LNCaP clone FGC (cell line): ENCODE data around the gene GOLGA7B.

Experiments used
- DNase-seq: peaks from one replicate; pipeline ENCODE4 v3.0.0-alpha.2; 2011; ENCODE audit warnings: low read depth
- H3K4me3 ChIP-seq: 2 replicates; pipeline ENCODE4 v1.5.1; 2011; ENCODE audit warnings: mild to moderate bottlenecking, low read depth, low read length, control low read depth
- TF ChIP-seq, protein P1 (sequence below): IDR thresholded peaks from 2 replicates; pipeline ENCODE4 v1.5.1; 2012; ENCODE audit warnings: mild to moderate bottlenecking; ENCODE audit not compliant: control insufficient read depth, insufficient read depth; ENCODE audit errors: extremely low read depth

Gene GOLGA7B

DNA sequence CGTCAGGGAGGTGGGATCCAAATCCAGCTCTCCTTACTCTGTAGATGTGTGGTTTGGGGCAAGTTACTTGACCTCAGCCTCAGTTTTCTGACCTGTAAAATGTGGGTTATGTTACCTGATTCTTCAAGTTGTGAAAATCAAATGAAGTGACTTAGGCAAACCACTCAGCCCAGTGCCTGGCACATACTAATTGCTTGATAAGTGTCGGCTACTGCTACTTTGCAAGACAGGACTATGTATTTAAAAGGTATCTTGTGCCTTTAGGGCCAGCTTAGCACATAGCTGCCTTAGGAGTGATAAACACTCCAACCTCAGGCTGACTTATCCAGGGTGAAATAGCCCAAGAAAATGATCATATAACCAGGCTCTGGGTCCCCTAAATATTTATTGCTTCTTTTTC lies 42.9 kb downstream of the GOLGA7B start:
- TF ChIP-seq, protein P1, sequence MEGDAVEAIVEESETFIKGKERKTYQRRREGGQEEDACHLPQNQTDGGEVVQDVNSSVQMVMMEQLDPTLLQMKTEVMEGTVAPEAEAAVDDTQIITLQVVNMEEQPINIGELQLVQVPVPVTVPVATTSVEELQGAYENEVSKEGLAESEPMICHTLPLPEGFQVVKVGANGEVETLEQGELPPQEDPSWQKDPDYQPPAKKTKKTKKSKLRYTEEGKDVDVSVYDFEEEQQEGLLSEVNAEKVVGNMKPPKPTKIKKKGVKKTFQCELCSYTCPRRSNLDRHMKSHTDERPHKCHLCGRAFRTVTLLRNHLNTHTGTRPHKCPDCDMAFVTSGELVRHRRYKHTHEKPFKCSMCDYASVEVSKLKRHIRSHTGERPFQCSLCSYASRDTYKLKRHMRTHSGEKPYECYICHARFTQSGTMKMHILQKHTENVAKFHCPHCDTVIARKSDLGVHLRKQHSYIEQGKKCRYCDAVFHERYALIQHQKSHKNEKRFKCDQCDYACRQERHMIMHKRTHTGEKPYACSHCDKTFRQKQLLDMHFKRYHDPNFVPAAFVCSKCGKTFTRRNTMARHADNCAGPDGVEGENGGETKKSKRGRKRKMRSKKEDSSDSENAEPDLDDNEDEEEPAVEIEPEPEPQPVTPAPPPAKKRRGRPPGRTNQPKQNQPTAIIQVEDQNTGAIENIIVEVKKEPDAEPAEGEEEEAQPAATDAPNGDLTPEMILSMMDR = no peak
- no peak overlapping the region for H3K4me3 ChIP-seq
- DNase-seq = no peak

DNA sequence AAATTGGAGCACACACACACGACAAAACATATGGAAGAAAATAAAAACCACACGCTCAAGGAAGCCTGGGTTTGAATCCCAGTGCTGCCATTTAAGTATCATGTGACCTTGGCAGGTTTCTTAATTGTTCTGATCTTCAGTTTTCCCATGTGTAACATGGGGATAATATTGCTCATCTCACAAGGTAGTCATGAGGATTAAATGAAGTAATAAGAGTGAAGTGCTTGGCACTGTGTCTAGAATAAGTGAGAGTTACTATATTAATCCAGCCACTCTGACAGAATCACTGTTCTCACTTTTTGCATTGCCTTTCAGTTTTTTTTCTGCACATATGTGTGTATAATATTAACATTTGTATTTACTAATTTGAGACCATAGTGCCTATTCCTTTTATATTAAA lies 43.3 kb downstream of the GOLGA7B start:
- H3K4me3 ChIP-seq = no peak overlapping the region
- DNase-seq = no peak
- TF ChIP-seq, protein P1 = no peak

DNA sequence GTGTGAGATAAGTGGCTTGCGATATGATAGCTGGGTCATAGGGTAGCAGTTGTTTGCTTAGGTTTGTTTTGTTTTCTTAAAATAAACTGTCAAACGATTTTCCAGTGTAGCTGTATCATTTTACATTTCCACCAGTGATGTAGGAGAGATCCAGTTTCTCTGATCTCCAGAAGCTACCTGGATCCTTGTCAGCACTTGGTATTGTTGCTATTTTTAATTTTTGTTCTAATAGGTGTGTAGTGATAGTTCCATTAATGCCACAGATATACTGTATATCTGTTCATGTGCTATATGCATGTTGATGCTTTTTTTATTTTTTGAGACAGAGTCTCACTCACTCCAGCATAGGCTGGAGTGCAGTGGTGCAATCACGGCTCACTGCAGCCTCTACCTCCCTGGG lies 44.4 kb downstream of the GOLGA7B start:
- no peak overlapping the region for H3K4me3 ChIP-seq
- no peak for DNase-seq
- TF ChIP-seq, protein P1 = no peak

DNA sequence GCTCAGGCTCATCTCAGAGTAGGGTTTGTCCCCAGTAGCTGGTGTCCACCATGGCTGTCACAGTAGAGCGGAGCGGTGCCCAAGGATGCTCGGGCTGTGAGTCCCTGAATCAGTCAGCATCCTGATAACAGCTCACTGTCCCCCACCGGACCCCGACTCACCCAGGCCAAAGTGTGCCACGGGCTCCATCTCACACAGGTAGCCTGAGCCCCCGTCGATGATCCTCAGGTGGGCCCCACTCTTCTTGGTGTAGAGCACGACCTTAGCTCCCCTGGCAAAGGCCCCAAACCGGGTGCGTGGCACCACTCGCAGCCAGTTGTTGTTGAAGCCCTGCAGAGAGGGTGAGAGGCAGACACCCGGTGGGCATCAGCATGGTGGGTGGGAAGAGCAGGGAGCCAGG lies 45.4 kb downstream of the GOLGA7B start:
- no peak for DNase-seq
- H3K4me3 ChIP-seq = no peak overlapping the region
- TF ChIP-seq, protein P1 = no peak

DNA sequence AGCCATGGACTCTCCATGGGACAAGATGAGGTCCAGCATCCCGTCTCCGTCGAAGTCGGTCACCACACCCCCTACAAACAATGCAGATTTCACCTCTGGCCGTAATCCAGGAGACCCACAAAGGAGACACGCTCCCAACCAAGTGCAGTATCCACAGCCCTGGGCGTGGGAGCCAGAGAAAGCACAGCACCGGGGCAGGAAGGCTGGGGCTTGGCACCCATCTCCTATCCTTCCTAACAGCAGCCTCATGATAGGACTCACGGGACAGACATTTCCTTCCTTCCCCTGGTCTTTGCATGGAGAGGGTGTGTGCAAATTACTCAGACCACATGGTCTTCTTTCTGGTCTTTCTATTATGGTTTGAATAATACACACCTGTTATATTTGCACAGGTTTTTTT lies 46.3 kb downstream of the GOLGA7B start:
- TF ChIP-seq, protein P1 = no peak
- no peak for DNase-seq
- no peak overlapping the region for H3K4me3 ChIP-seq

DNA sequence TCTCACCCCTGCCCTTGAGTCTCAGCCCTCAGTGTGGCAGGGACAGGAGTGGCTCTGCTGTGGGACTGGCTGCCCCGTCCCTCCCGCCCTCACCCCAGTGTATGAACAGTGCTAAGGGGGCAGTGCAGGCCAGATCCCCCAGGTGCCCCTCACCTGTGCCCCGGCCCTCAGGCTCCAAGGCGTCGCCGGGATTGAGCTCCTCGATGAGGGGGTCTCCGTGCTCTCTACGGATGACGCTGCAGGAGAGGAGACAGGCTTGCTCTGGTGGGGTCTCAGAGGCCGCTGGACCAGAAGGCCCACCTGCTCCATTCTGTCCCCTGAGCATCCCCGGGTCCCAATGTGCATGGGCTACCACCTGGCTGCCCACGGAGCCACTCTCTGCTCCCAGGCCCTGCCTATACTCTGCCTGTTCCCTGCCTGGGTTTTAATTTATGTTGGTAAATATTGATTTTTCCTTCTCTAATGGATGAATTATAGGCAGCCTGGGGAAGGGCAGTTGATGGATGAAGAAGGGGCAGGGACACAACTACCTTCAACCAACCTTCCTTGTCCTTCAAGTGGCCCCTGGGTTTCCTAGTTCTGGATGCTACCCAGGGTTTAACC lies 47.2 kb downstream of the GOLGA7B start:
- DNase-seq = no peak
- TF ChIP-seq, protein P1 = no peak
- no peak overlapping the region for H3K4me3 ChIP-seq

DNA sequence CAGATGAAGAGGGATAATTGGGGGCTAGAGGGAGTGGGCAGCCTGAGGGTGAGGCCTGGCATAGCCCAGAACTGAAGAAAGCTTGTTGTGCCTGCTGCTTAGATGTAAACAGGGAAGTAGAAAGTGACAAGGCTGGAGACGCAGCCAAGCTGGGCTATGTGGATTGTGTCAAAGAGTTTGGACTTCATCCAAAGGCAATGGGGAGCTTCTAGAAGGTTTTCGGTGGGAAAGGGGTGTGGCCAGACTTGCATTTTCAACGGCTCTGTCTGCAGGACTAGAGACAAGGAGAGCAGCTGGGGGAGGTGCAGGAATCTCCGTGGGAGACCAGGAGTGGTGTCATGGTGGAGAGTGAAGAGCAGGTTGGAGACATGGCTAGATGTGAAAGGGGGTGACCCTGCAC lies 48.8 kb downstream of the GOLGA7B start:
- no peak for DNase-seq
- TF ChIP-seq, protein P1 = no peak
- H3K4me3 ChIP-seq = no peak overlapping the region
